Regular cardiac myocyte (primary cell): ENCODE measurements around the gene UEVLD. TPM values are rescaled to one million over a fixed set of nuclear protein-coding genes. Genes with fewer than 3 reads are reported as not detected.

ENCODE experiments used
- total RNA-seq: library from RNA; depleted of rRNA; stranded (reverse); fragments of >200 nt; gene quantifications from 2 replicates; pipeline ENCODE4 v1.2.3, GENCODE V29; 2014

The UEVLD gene
- 28.4 and 29.3 TPM in 2 replicates for total RNA-seq

GRCh38 chr11:18588297-18589252, at the start of gene UEVLD:
Gene UEVLD (minus strand): TSS chr11:18588734. CDS start chr11:18588654, 80 bp downstream.

GRCh38 chr11:18634140-18635032, 45.9 kb upstream of the UEVLD start, which contains the start of gene SPTY2D1:
Gene SPTY2D1 (minus strand): TSS chr11:18634342. CDS start chr11:18634257, 85 bp downstream.

GRCh38 chr11:18599739-18600230, 11.3 kb upstream of the UEVLD start, which contains the start of gene MISFA:
Gene MISFA (plus strand): TSS chr11:18599789. CDS start chr11:18599929, 140 bp downstream.

GRCh38 chr11:18526521-18527296, 61.8 kb downstream of the UEVLD start, which contains the start of gene TSG101:
Gene TSG101 (minus strand): TSS chr11:18526942. CDS start chr11:18526816, 126 bp downstream.

Other genes with a start within 250 kb of the UEVLD start
- gene LDHA, start 194.2 kb downstream of the UEVLD start, total RNA-seq, result 1,407 and 2,140 TPM in 2 replicates
- gene LDHC, start 176.4 kb downstream of the UEVLD start, total RNA-seq, result under 0.01 TPM in 2 replicates
- not detected in 2 replicates for gene LDHAL6A, start 132.9 kb downstream of the UEVLD start, total RNA-seq
- 55.2 and 81.5 TPM in 2 replicates for gene TSG101, start 61.8 kb downstream of the UEVLD start, total RNA-seq
- 0.19 and 2.0 TPM in 2 replicates for gene MISFA, start 11.1 kb upstream of the UEVLD start, total RNA-seq
- gene SPTY2D1, start 45.6 kb upstream of the UEVLD start, total RNA-seq, result 16.1 and 24.7 TPM in 2 replicates
- gene TMEM86A, start 110.0 kb upstream of the UEVLD start, total RNA-seq, result 0.38 and 0.56 TPM in 2 replicates
- gene IGSF22, start 137.5 kb upstream of the UEVLD start, total RNA-seq, result under 0.01 TPM in 2 replicates
- gene PTPN5, start 203.1 kb upstream of the UEVLD start, total RNA-seq, result under 0.01 and 0.19 TPM in 2 replicates